WTC11 (cell line): ENCODE measurements around the gene LRRC7. TPM values are rescaled to one million over a fixed set of nuclear protein-coding genes. Genes with fewer than 3 reads are reported as not detected.

Source experiments
- ATAC-seq: fragments of 200-7000 bp; cut with Tn5 transposase; 2 replicates; pipeline ENCODE4 v1.10.0; 2021; ENCODE audit warnings: mild to moderate bottlenecking, moderate library complexity
- CTCF ChIA-PET: fragments of 300-600 bp; sonication (Branson Sonifier 250); formaldehyde crosslinking; loops from one replicate; lab custom pipeline; 2021; ENCODE audit warnings: antibody characterized with exemption; lab: Charles Lee
- POLR2A ChIA-PET: fragments of 350-600 bp; sonication (Branson Sonifier 250); formaldehyde crosslinking; loops from one replicate; lab custom pipeline; 2021; ENCODE audit warnings: antibody characterized with exemption; lab: Charles Lee
- DNase-seq: peaks from one replicate; pipeline ENCODE4 v3.0.0; 2021; ENCODE audit warnings: low spot score
- H3K27ac Mint-ChIP-seq: 2 replicates; pipeline ENCODE4 v1.8.0; 2021; ENCODE audit warnings: mixed read lengths
- H3K27me3 Mint-ChIP-seq: 2 replicates; pipeline ENCODE4 v1.8.0; 2021; ENCODE audit warnings: low read depth, mild to moderate bottlenecking, moderate library complexity, mixed read lengths
- H3K36me3 Mint-ChIP-seq: 2 replicates; pipeline ENCODE4 v1.8.0; 2021; ENCODE audit warnings: mixed read lengths
- H3K4me1 Mint-ChIP-seq: 2 replicates; pipeline ENCODE4 v1.8.0; 2022; ENCODE audit warnings: mixed read lengths
- H3K4me3 Mint-ChIP-seq: 2 replicates; pipeline ENCODE4 v1.8.0; 2021; ENCODE audit warnings: mild to moderate bottlenecking, moderate library complexity, mixed read lengths
- H3K9me3 Mint-ChIP-seq: 2 replicates; pipeline ENCODE4 v1.8.0; 2021; ENCODE audit warnings: mixed read lengths
- AFF4 ChIP-seq: sonication (generic); formaldehyde crosslinking; IDR thresholded peaks from 2 replicates; pipeline ENCODE4 v1.8.1; 2023; ENCODE audit warnings: mild to moderate bottlenecking, missing genetic modification reagents, borderline replicate concordance
- ATF3 ChIP-seq: sonication (generic); formaldehyde crosslinking; conservative IDR thresholded peaks from 2 replicates; pipeline ENCODE4 v1.8.1; 2022; ENCODE audit warnings: mild to moderate bottlenecking, missing genetic modification reagents
- E2F1 ChIP-seq: sonication (generic); formaldehyde crosslinking; IDR thresholded peaks from 2 replicates; pipeline ENCODE4 v1.8.0; 2022; ENCODE audit warnings: mild to moderate bottlenecking, missing genetic modification reagents
- E2F4 ChIP-seq: sonication (generic); formaldehyde crosslinking; IDR thresholded peaks from 2 replicates; pipeline ENCODE4 v1.8.1; 2022; ENCODE audit warnings: low read depth, mild to moderate bottlenecking, moderate library complexity, missing genetic modification reagents, borderline replicate concordance
- ERG ChIP-seq: fragments of 250-450 bp; sonication (Bioruptor Pico); IDR thresholded peaks from 2 replicates; pipeline ENCODE4 v1.8.0; 2021; ENCODE audit warnings: mild to moderate bottlenecking
- FOXK1 ChIP-seq: sonication (generic); formaldehyde crosslinking; IDR thresholded peaks from 2 replicates; pipeline ENCODE4 v1.8.0; 2022; ENCODE audit warnings: mild to moderate bottlenecking, moderate library complexity, missing genetic modification reagents
- FOXP4 ChIP-seq: sonication (generic); formaldehyde crosslinking; IDR thresholded peaks from 2 replicates; pipeline ENCODE4 v1.8.0; 2022; ENCODE audit warnings: mild to moderate bottlenecking, missing genetic modification reagents
- HMGXB4 ChIP-seq: sonication (generic); formaldehyde crosslinking; IDR thresholded peaks from 2 replicates; pipeline ENCODE4 v1.8.1; 2023; ENCODE audit warnings: mild to moderate bottlenecking, moderate library complexity, missing genetic modification reagents
- JAZF1 ChIP-seq: fragments of 250-450 bp; sonication (Bioruptor Pico); IDR thresholded peaks from 2 replicates; pipeline ENCODE4 v1.9.0; 2021; ENCODE audit warnings: moderate library complexity, mild to moderate bottlenecking, inconsistent platforms
- MAX ChIP-seq: sonication (generic); formaldehyde crosslinking; IDR thresholded peaks from 2 replicates; pipeline ENCODE4 v1.8.0; 2022; ENCODE audit warnings: mild to moderate bottlenecking, missing genetic modification reagents
- PREB ChIP-seq: sonication (generic); formaldehyde crosslinking; IDR thresholded peaks from 2 replicates; pipeline ENCODE4 v1.8.1; 2022; ENCODE audit warnings: mild to moderate bottlenecking, missing genetic modification reagents, moderate library complexity, borderline replicate concordance
- RORB ChIP-seq: fragments of 250-450 bp; sonication (Bioruptor Pico); IDR thresholded peaks from 2 replicates; pipeline ENCODE4 v1.9.0; 2021; ENCODE audit warnings: mild to moderate bottlenecking
- SMAD4 ChIP-seq: sonication (generic); formaldehyde crosslinking; IDR thresholded peaks from 2 replicates; pipeline ENCODE4 v1.8.0; 2022; ENCODE audit warnings: mild to moderate bottlenecking, missing genetic modification reagents
- SP1 ChIP-seq: sonication (generic); formaldehyde crosslinking; conservative IDR thresholded peaks from 2 replicates; pipeline ENCODE4 v1.8.1; 2022; ENCODE audit warnings: missing genetic modification reagents
- TEAD1 ChIP-seq: sonication (generic); formaldehyde crosslinking; IDR thresholded peaks from 2 replicates; pipeline ENCODE4 v1.8.0; 2022; ENCODE audit warnings: mild to moderate bottlenecking, missing genetic modification reagents
- ZBTB43 ChIP-seq: sonication (generic); formaldehyde crosslinking; IDR thresholded peaks from 2 replicates; pipeline ENCODE4 v1.8.1; 2023; ENCODE audit warnings: mild to moderate bottlenecking, missing genetic modification reagents
- ZNF263 ChIP-seq: sonication (generic); formaldehyde crosslinking; IDR thresholded peaks from 2 replicates; pipeline ENCODE4 v1.8.1; 2022; ENCODE audit warnings: low read depth, mild to moderate bottlenecking, moderate library complexity, missing genetic modification reagents
- ZNF671 ChIP-seq: fragments of 250-450 bp; sonication (Bioruptor Pico); IDR thresholded peaks from 2 replicates; pipeline ENCODE4 v1.8.0; 2021; ENCODE audit warnings: mild to moderate bottlenecking
- total RNA-seq: library from RNA; stranded (reverse); gene quantifications from 3 replicates; pipeline ENCODE4 v1.2.3, GENCODE V29; 2021

LRRC7 gene
- total RNA-seq, 1 experiment from 2014 or later = not detected

GRCh38 chr1:69992594-69992993, 424.9 kb downstream of the LRRC7 start (continued):
- no peak for TF ChIP-seq JAZF1 (CRISPR knock-in tag)
- no peak for TF ChIP-seq ZNF263
- no peak for TF ChIP-seq FOXK1 (CRISPR knock-in tag)
- no peak for TF ChIP-seq TEAD1 (CRISPR knock-in tag)
- no peak for TF ChIP-seq RORB (CRISPR knock-in tag)
- no peak for TF ChIP-seq ZNF671 (CRISPR knock-in tag)
- no peak for TF ChIP-seq AFF4 (CRISPR knock-in tag)
- TF ChIP-seq FOXP4 = no peak
- TF ChIP-seq E2F1 (CRISPR knock-in tag) = no peak
- no peak for TF ChIP-seq ERG (CRISPR knock-in tag)
- TF ChIP-seq MAX (CRISPR knock-in tag) = no peak
- TF ChIP-seq ATF3 (CRISPR knock-in tag) = no peak
- TF ChIP-seq, all 79 proteins: peak for 0

- ATAC-seq (no peak), DNase-seq (no peak)
- no peaks in the 10 kb centered on the region; the same call in 1 of the 2 replicates for H3K9me3 Mint-ChIP-seq
- POLR2A ChIA-PET = no interaction called here
- CTCF ChIA-PET = no interaction called here
- no peak overlapping the region for H3K27ac Mint-ChIP-seq
- H3K36me3 Mint-ChIP-seq = no peaks in the 10 kb centered on the region
- no peak overlapping the region for H3K4me3 Mint-ChIP-seq
- no peaks in the 10 kb centered on the region for H3K27me3 Mint-ChIP-seq
- H3K4me1 Mint-ChIP-seq = no peaks in the 10 kb centered on the region
- no peak for TF ChIP-seq ZBTB43 (CRISPR knock-in tag)
- TF ChIP-seq E2F4 (CRISPR knock-in tag) = no peak
- TF ChIP-seq SMAD4 (CRISPR knock-in tag) = no peak
- no peak for TF ChIP-seq HMGXB4
- no peak for TF ChIP-seq SP1
- TF ChIP-seq PREB (CRISPR knock-in tag) = no peak
These were observed 426.1 kb downstream of the LRRC7 start for GRCh38 chr1:69993810-69994209.
